Activated CD4-positive, alpha-beta memory T cell treated with anti-CD3 and anti-CD28 coated beads for 36 hours (primary cell): Measurements from ENCODE around the gene ZC3HAV1. TPM values are rescaled to one million over a fixed set of nuclear protein-coding genes. Genes with fewer than 3 reads are reported as not detected.
"Not testable (repeated sequence)": the region's sequence is repeated elsewhere in the genome, so short reads cannot be mapped to it uniquely, and the experiment has no call there.

ENCODE experiments used
- CTCF ChIA-PET: fragments of 350-600 bp; sonication (Branson Sonifier 250); formaldehyde crosslinking; loops from one replicate; lab custom pipeline; 2021; ENCODE audit warnings: antibody characterized with exemption, inconsistent platforms; lab: Charles Lee
- POLR2A ChIA-PET: fragments of 350-600 bp; sonication (Branson Sonifier 250); formaldehyde crosslinking; loops from one replicate; lab custom pipeline; 2021; ENCODE audit warnings: antibody characterized with exemption; lab: Charles Lee
- DNase-seq: peaks from one replicate; pipeline ENCODE4 v3.0.0-alpha.2; 2020
- H3K27ac Mint-ChIP-seq: one replicate; pipeline ENCODE4 v1.8.0; 2021; ENCODE audit warnings: mixed read lengths
- H3K27me3 Mint-ChIP-seq: one replicate; pipeline ENCODE4 v1.8.0; 2021; ENCODE audit warnings: mixed read lengths
- H3K36me3 Mint-ChIP-seq: one replicate; pipeline ENCODE4 v1.8.0; 2021; ENCODE audit warnings: mixed read lengths
- H3K4me1 Mint-ChIP-seq: one replicate; pipeline ENCODE4 v1.8.0; 2021; ENCODE audit warnings: low read depth, mixed read lengths
- H3K4me3 Mint-ChIP-seq: one replicate; pipeline ENCODE4 v1.8.0; 2021; ENCODE audit warnings: mild to moderate bottlenecking, mixed read lengths
- H3K9me3 Mint-ChIP-seq: one replicate; pipeline ENCODE4 v1.8.0; 2021; ENCODE audit warnings: mixed read lengths
- intact Hi-C: fragments of 100-400 bp; cut with micrococcal nuclease; formaldehyde crosslinking; loops from one replicate; pipeline ENCODE4 v1.15.1; 2023
- total RNA-seq, 2 experiments: library from RNA; stranded (reverse); gene quantifications; one replicate each; pipeline ENCODE4 v1.2.3, GENCODE V29; 2021

The ZC3HAV1 gene
- total RNA-seq, 2 experiments from 2014 or later = 99.3 to 99.6 TPM

- Mint-ChIP-seq H3K9me3 (no peaks in the 10 kb centered on the region), H3K4me1 (peaks cover 47% of the 10 kb centered on the region), H3K27me3 (no peaks in the 10 kb centered on the region), H3K4me3 (peak overlapping the region; percentile 13), H3K27ac (peak overlapping the region; percentile 83), H3K36me3 (peaks cover 66% of the 10 kb centered on the region)
- POLR2A ChIA-PET = interaction anchor here (1.2 kb wide), 1 partner anchor 38 kb away, joined by 3 read pairs; the partner anchor contains the start of gene ZC3HAV1L
- DNase-seq = no peak
- CTCF ChIA-PET = interaction anchor here (0.6 to 3.3 kb wide), 4 partner anchors 16 to 186 kb away, joined by 3 to 16 read pairs (median 4); no protein-coding TSS in a partner anchor
- intact Hi-C loops = no loop called here
Measured at GRCh38 chr7:139072796-139073195, 36.7 kb downstream of the ZC3HAV1 start.

- CTCF ChIA-PET = interaction anchor here (0.6 to 3.3 kb wide), 3 partner anchors 55 to 462 kb away, joined by 3 to 16 read pairs (median 9); no protein-coding TSS in a partner anchor
- peak overlapping the region; percentile 83 for H3K27ac Mint-ChIP-seq
- POLR2A ChIA-PET = interaction anchor here (1.1 kb wide), 1 partner anchor 24 kb away, joined by 4 read pairs; no protein-coding TSS in a partner anchor
- no peaks in the 10 kb centered on the region for H3K27me3 Mint-ChIP-seq
- no peaks in the 10 kb centered on the region for H3K9me3 Mint-ChIP-seq
- DNase-seq = no peak
- H3K4me1 Mint-ChIP-seq = peaks cover 52% of the 10 kb centered on the region
- intact Hi-C loops = no loop called here
- no peak overlapping the region for H3K4me3 Mint-ChIP-seq
- H3K36me3 Mint-ChIP-seq = peaks cover 68% of the 10 kb centered on the region
Measured at GRCh38 chr7:139071680-139072079, 37.8 kb downstream of the ZC3HAV1 start.

- H3K4me1 Mint-ChIP-seq = peaks cover 58% of the 10 kb centered on the region
- CTCF ChIA-PET = interaction anchor here (0.7 to 1.5 kb wide), 2 partner anchors 22 to 52 kb away, joined by 3 to 5 read pairs; no protein-coding TSS in a partner anchor
- intact Hi-C loops = loop anchor here (1.0 kb wide), 1 partner anchor 163 kb away; the partner anchor contains the start of gene UBN2
- no peaks in the 10 kb centered on the region for H3K27me3 Mint-ChIP-seq
- no peak overlapping the region for H3K4me3 Mint-ChIP-seq
- POLR2A ChIA-PET = interaction anchor here (1.0 to 2.2 kb wide), 4 partner anchors 10 to 25 kb away, joined by 3 to 7 read pairs (median 4); no protein-coding TSS in a partner anchor
- H3K9me3 Mint-ChIP-seq = no peaks in the 10 kb centered on the region
- DNase-seq = peak; percentile 30
- H3K27ac Mint-ChIP-seq = peak overlapping the region; percentile 53
- peaks cover 80% of the 10 kb centered on the region for H3K36me3 Mint-ChIP-seq
Measured at GRCh38 chr7:139068544-139069399, 40.7 kb downstream of the ZC3HAV1 start.

- Mint-ChIP-seq H3K27me3 (no peaks in the 10 kb centered on the region), H3K27ac (peak overlapping the region; percentile 35), H3K36me3 (peaks cover 79% of the 10 kb centered on the region), H3K4me1 (peaks cover 62% of the 10 kb centered on the region), H3K9me3 (no peaks in the 10 kb centered on the region), H3K4me3 (no peak overlapping the region)
- ChIA-PET POLR2A (no interaction called here), CTCF (interaction anchor here (0.6 to 2.8 kb wide), 3 partner anchors 9 to 49 kb away, joined by 3 to 17 read pairs (median 15); no protein-coding TSS in a partner anchor)
- intact Hi-C loops = no loop called here
- no peak for DNase-seq
Measured at GRCh38 chr7:139066315-139066714, 43.2 kb downstream of the ZC3HAV1 start.

- POLR2A ChIA-PET = interaction anchor here (1.3 kb wide), 1 partner anchor 10 kb away, joined by 3 read pairs; no protein-coding TSS in a partner anchor
- no peak overlapping the region for H3K4me3 Mint-ChIP-seq
- no peaks in the 10 kb centered on the region for H3K27me3 Mint-ChIP-seq
- no peaks in the 10 kb centered on the region for H3K9me3 Mint-ChIP-seq
- peaks cover 84% of the 10 kb centered on the region for H3K36me3 Mint-ChIP-seq
- peak; percentile 6 for DNase-seq
- CTCF ChIA-PET = interaction anchor here (2.8 to 7.5 kb wide), 2 partner anchors 11 to 48 kb away, joined by 15 to 69 read pairs; no protein-coding TSS in a partner anchor
- peak overlapping the region; percentile 58 for H3K27ac Mint-ChIP-seq
- intact Hi-C loops = no loop called here
- peaks cover 72% of the 10 kb centered on the region for H3K4me1 Mint-ChIP-seq
Measured at GRCh38 chr7:139065323-139065722, 44.2 kb downstream of the ZC3HAV1 start.

GRCh38 chr7:139061416-139061815, 48.1 kb downstream of the ZC3HAV1 start:
- intact Hi-C loops = loop anchor here (2.0 to 5.0 kb wide), 2 partner anchors 17 to 44 kb away; no protein-coding TSS in a partner anchor
- peaks cover 78% of the 10 kb centered on the region for H3K36me3 Mint-ChIP-seq
- H3K4me3 Mint-ChIP-seq = no peak overlapping the region
- H3K9me3 Mint-ChIP-seq = no peaks in the 10 kb centered on the region
- CTCF ChIA-PET = interaction anchor here (1.0 to 7.5 kb wide), 4 partner anchors 14 to 279 kb away, joined by 3 to 69 read pairs (median 6); no protein-coding TSS in a partner anchor
- POLR2A ChIA-PET = interaction anchor here (2.0 kb wide), 1 partner anchor 12 kb away, joined by 7 read pairs; no protein-coding TSS in a partner anchor
- peak; percentile 3 for DNase-seq
- H3K4me1 Mint-ChIP-seq = peaks cover 73% of the 10 kb centered on the region
- H3K27me3 Mint-ChIP-seq = no peaks in the 10 kb centered on the region
- peak overlapping the region; percentile 79 for H3K27ac Mint-ChIP-seq

GRCh38 chr7:139060695-139061237, 48.8 kb downstream of the ZC3HAV1 start:
- intact Hi-C loops = loop anchor here (2.0 to 5.0 kb wide), 2 partner anchors 16 to 43 kb away; no protein-coding TSS in a partner anchor
- Mint-ChIP-seq H3K4me3 (no peak overlapping the region), H3K27ac (peak overlapping the region; percentile 79), H3K36me3 (peaks cover 78% of the 10 kb centered on the region), H3K9me3 (no peaks in the 10 kb centered on the region), H3K4me1 (peaks cover 74% of the 10 kb centered on the region), H3K27me3 (no peaks in the 10 kb centered on the region)
- DNase-seq = peak; percentile 8
- ChIA-PET POLR2A (interaction anchor here (1.4 to 2.0 kb wide), 2 partner anchors 11 to 24 kb away, joined by 4 to 7 read pairs; no protein-coding TSS in a partner anchor), CTCF (interaction anchor here (0.8 to 7.5 kb wide), 5 partner anchors 10 to 279 kb away, joined by 3 to 69 read pairs (median 6); no protein-coding TSS in a partner anchor)

GRCh38 chr7:139059905-139060304, 49.6 kb downstream of the ZC3HAV1 start:
- intact Hi-C loops = loop anchor here (2.0 to 5.0 kb wide), 2 partner anchors 15 to 43 kb away; no protein-coding TSS in a partner anchor
- H3K27me3 Mint-ChIP-seq = no peaks in the 10 kb centered on the region
- H3K27ac Mint-ChIP-seq = peak overlapping the region; percentile 79
- ChIA-PET CTCF (interaction anchor here (0.8 to 7.5 kb wide), 6 partner anchors 10 to 174 kb away, joined by 3 to 69 read pairs (median 6); no protein-coding TSS in a partner anchor), POLR2A (interaction anchor here (1.4 to 2.0 kb wide), 2 partner anchors 10 to 23 kb away, joined by 4 to 7 read pairs; no protein-coding TSS in a partner anchor)
- peaks cover 76% of the 10 kb centered on the region for H3K36me3 Mint-ChIP-seq
- H3K4me3 Mint-ChIP-seq = no peak overlapping the region
- no peaks in the 10 kb centered on the region for H3K9me3 Mint-ChIP-seq
- H3K4me1 Mint-ChIP-seq = peaks cover 74% of the 10 kb centered on the region
- DNase-seq = peak; percentile 3

GRCh38 chr7:139058943-139059342, 50.6 kb downstream of the ZC3HAV1 start:
- no peak overlapping the region for H3K4me3 Mint-ChIP-seq
- peak overlapping the region; percentile 69 for H3K27ac Mint-ChIP-seq
- intact Hi-C loops = no loop called here
- H3K4me1 Mint-ChIP-seq = peaks cover 78% of the 10 kb centered on the region
- no peaks in the 10 kb centered on the region for H3K9me3 Mint-ChIP-seq
- H3K36me3 Mint-ChIP-seq = peaks cover 76% of the 10 kb centered on the region
- DNase-seq = peak; percentile 0
- H3K27me3 Mint-ChIP-seq = no peaks in the 10 kb centered on the region
- ChIA-PET POLR2A (interaction anchor here (0.7 kb wide), 1 partner anchor 300 kb away, joined by 3 read pairs; no protein-coding TSS in a partner anchor), CTCF (interaction anchor here (0.6 to 7.5 kb wide), 4 partner anchors 9 to 173 kb away, joined by 4 to 69 read pairs (median 6); no protein-coding TSS in a partner anchor)

GRCh38 chr7:139055674-139056073, 53.8 kb downstream of the ZC3HAV1 start:
- ChIA-PET CTCF (interaction anchor here (1.2 to 1.3 kb wide), 2 partner anchors 19 to 39 kb away, joined by 3 to 7 read pairs; no protein-coding TSS in a partner anchor), POLR2A (no interaction called here)
- no peaks in the 10 kb centered on the region for H3K9me3 Mint-ChIP-seq
- peaks cover 69% of the 10 kb centered on the region for H3K36me3 Mint-ChIP-seq
- no peak for DNase-seq
- no peaks in the 10 kb centered on the region for H3K27me3 Mint-ChIP-seq
- no peak overlapping the region for H3K4me3 Mint-ChIP-seq
- peaks cover 54% of the 10 kb centered on the region for H3K4me1 Mint-ChIP-seq
- peak overlapping the region; percentile 57 for H3K27ac Mint-ChIP-seq
- intact Hi-C loops = loop anchor here (2.0 kb wide), 1 partner anchor 15 kb away; no protein-coding TSS in a partner anchor

- POLR2A ChIA-PET = interaction anchor here (1.2 kb wide), 1 partner anchor 21 kb away, joined by 4 read pairs; no protein-coding TSS in a partner anchor
Measured at GRCh38 chr7:139054656-139055055, 54.9 kb downstream of the ZC3HAV1 start.

More at GRCh38 chr7:139054656-139055055, 54.9 kb downstream of the ZC3HAV1 start:
- H3K4me3 Mint-ChIP-seq, H3K27me3 Mint-ChIP-seq, DNase-seq, H3K9me3 Mint-ChIP-seq: not testable (repeated sequence)
- peaks cover 48% of the 10 kb centered on the region for H3K4me1 Mint-ChIP-seq
- CTCF ChIA-PET = interaction anchor here (1.5 to 2.0 kb wide), 2 partner anchors 20 to 168 kb away, joined by 5 to 12 read pairs; no protein-coding TSS in a partner anchor
- peaks cover 67% of the 10 kb centered on the region for H3K36me3 Mint-ChIP-seq
- peak overlapping the region; percentile 15 for H3K27ac Mint-ChIP-seq
- intact Hi-C loops = loop anchor here (2.0 kb wide), 1 partner anchor 14 kb away; no protein-coding TSS in a partner anchor
